ENCODE results near the gene ZBTB25. TPM values are rescaled to one million over a fixed set of nuclear protein-coding genes. Genes with fewer than 3 reads are reported as not detected.

ZBTB25 gene
- total and polyA plus RNA-seq, 10 donors, result 5.0 to 27.5 (median 17.6) TPM

GRCh38 chr14:64500088-64500487 lies 3.5 kb downstream of the ZBTB25 start:
- WGBS, 5 donors, result 96 to 100% (median 97%) methylated on average over 1 of the region's 1 CpG
- no peaks in the 10 kb centered on the region for H3K9me3 ChIP-seq
- no peaks in the 10 kb centered on the region for H3K27me3 ChIP-seq (replicated peaks in 1 of 7)
- peaks cover 0 to 31% (median 7%) of the 10 kb centered on the region in 6 donors for H3K36me3 ChIP-seq
- peaks cover 27 to 71% (median 41%) of the 10 kb centered on the region in 6 donors for H3K4me1 ChIP-seq
- TF ChIP-seq POLR2A (IDR thresholded peaks at IDR 0.05) (no peak), POLR2AphosphoS5 (IDR thresholded peaks at IDR 0.05) (no peak), CTCF (IDR thresholded peaks at IDR 0.05 in 8 of 11, conservative IDR thresholded peaks at IDR 0.05 in 3 of 11) (no peak)
- intact Hi-C loops (cut with DNase I; ENCODE audit: low total_unique reads), result no loop called here
- H3K4me3 ChIP-seq, result no peak overlapping the region
- no peak for DNase-seq
- H3K27ac ChIP-seq, result peak overlapping the region in 6 of 8 donors; percentile 3 to 100 (median 58)

- Histone ChIP-seq H3K27me3 (replicated peaks in 1 of 7) (no peaks in the 10 kb centered on the region), H3K4me1 (peaks cover 22 to 71% (median 29%) of the 10 kb centered on the region in 6 donors), H3K27ac (no peak overlapping the region), H3K4me3 (no peak overlapping the region), H3K36me3 (peaks cover 0 to 55% (median 7%) of the 10 kb centered on the region in 6 donors), H3K9me3 (no peaks in the 10 kb centered on the region)
- no peak for TF ChIP-seq CTCF (IDR thresholded peaks at IDR 0.05 in 8 of 11, conservative IDR thresholded peaks at IDR 0.05 in 3 of 11)
- no peak for TF ChIP-seq POLR2A (IDR thresholded peaks at IDR 0.05)
- no peak for TF ChIP-seq POLR2AphosphoS5 (IDR thresholded peaks at IDR 0.05)
- DNase-seq, result no peak
- intact Hi-C loops (cut with DNase I; ENCODE audit: low total_unique reads), result no loop called here
These were observed 6.9 kb downstream of the ZBTB25 start for GRCh38 chr14:64496764-64497163.

- no peak for TF ChIP-seq POLR2AphosphoS5 (IDR thresholded peaks at IDR 0.05)
- no peak for TF ChIP-seq CTCF (IDR thresholded peaks at IDR 0.05 in 8 of 11, conservative IDR thresholded peaks at IDR 0.05 in 3 of 11)
- TF ChIP-seq POLR2A (IDR thresholded peaks at IDR 0.05), result no peak
- Histone ChIP-seq H3K4me3 (no peak overlapping the region), H3K27me3 (replicated peaks in 1 of 7) (no peaks in the 10 kb centered on the region), H3K9me3 (no peaks in the 10 kb centered on the region), H3K4me1 (peaks cover 7 to 56% (median 15%) of the 10 kb centered on the region in 6 donors), H3K36me3 (peaks cover 0 to 70% (median 8%) of the 10 kb centered on the region in 6 donors), H3K27ac (no peak overlapping the region)
- no peak for DNase-seq
- intact Hi-C loops (cut with DNase I; ENCODE audit: low total_unique reads), result no loop called here
These were observed 8.4 kb downstream of the ZBTB25 start for GRCh38 chr14:64495252-64495651.

- Histone ChIP-seq H3K9me3 (no peaks in the 10 kb centered on the region), H3K36me3 (peaks cover 0 to 79% (median 15%) of the 10 kb centered on the region in 6 donors), H3K4me1 (peaks cover 0 to 38% (median 5%) of the 10 kb centered on the region in 6 donors), H3K27me3 (replicated peaks in 1 of 7) (no peaks in the 10 kb centered on the region), H3K27ac (no peak overlapping the region), H3K4me3 (no peak overlapping the region)
- DNase-seq, result no peak
- intact Hi-C loops (cut with DNase I; ENCODE audit: low total_unique reads), result no loop called here
- WGBS, 5 donors, result 89 to 97% (median 94%) methylated on average over 3 of the region's 3 CpGs
- TF ChIP-seq POLR2AphosphoS5 (IDR thresholded peaks at IDR 0.05) (no peak), POLR2A (IDR thresholded peaks at IDR 0.05) (no peak)
These were observed 10.2 kb downstream of the ZBTB25 start for GRCh38 chr14:64493455-64493854.

GRCh38 chr14:64491637-64492036 lies 12.0 kb downstream of the ZBTB25 start:
- Histone ChIP-seq H3K9me3 (no peaks in the 10 kb centered on the region), H3K27ac (no peak overlapping the region), H3K27me3 (replicated peaks in 1 of 7) (no peaks in the 10 kb centered on the region), H3K4me1 (peaks cover 0 to 28% (median under 1%) of the 10 kb centered on the region in 6 donors), H3K4me3 (no peak overlapping the region), H3K36me3 (peaks cover 0 to 86% (median 27%) of the 10 kb centered on the region in 6 donors)
- no peak for DNase-seq
- WGBS, 5 donors, result 79 to 90% (median 83%) methylated on average over 2 of the region's 2 CpGs
- no peak for TF ChIP-seq POLR2A (IDR thresholded peaks at IDR 0.05)
- no peak for TF ChIP-seq POLR2AphosphoS5 (IDR thresholded peaks at IDR 0.05)
- no peak for TF ChIP-seq CTCF (IDR thresholded peaks at IDR 0.05 in 8 of 11, conservative IDR thresholded peaks at IDR 0.05 in 3 of 11)
- intact Hi-C loops (cut with DNase I; ENCODE audit: low total_unique reads), result no loop called here

Measured in spleen (tissue), 11 donors.